HCT116 (cell line): ENCODE results near the gene ARFGEF3. TPM values are rescaled to one million over a fixed set of nuclear protein-coding genes. Genes with fewer than 3 reads are reported as not detected.

Experiments
- ATAC-seq: fragments of 200-7000 bp; cut with Tn5 transposase; 2 replicates; pipeline ENCODE4 v1.9.1; 2020; ENCODE audit warnings: mild to moderate bottlenecking, moderate library complexity
- BruUV-seq: library from RNA; stranded (reverse); fragments of 400-500 nt; replicated peaks from 2 replicates; lab custom pipeline; 2021; lab: Mats Ljungman, UMichigan
- CTCF ChIA-PET: fragments of 300-600 bp; sonication (Branson Sonifier 250); formaldehyde crosslinking; loops from one replicate; lab custom pipeline; 2021; ENCODE audit warnings: antibody characterized with exemption; lab: Charles Lee
- POLR2A ChIA-PET: fragments of 300-600, 350-600 bp; sonication (Branson Sonifier 250); formaldehyde crosslinking; loops from one replicate; lab custom pipeline; 2021; ENCODE audit warnings: antibody characterized with exemption; lab: Charles Lee
- RAD21 ChIA-PET, 2 experiments: fragments of 300-600 bp; sonication (Branson Sonifier 250); formaldehyde crosslinking; loops; one replicate each; lab custom pipeline; 2023; ENCODE audit warnings: low total read pairs in 2 of 2; ENCODE audit not compliant: uncharacterized antibody in 2 of 2, unreplicated experiment in 2 of 2, low non-redundant PET in 1 of 2; lab: Charles Lee
- DNase-seq: peaks from one replicate; pipeline ENCODE4 v3.0.0-alpha.2; 2010; ENCODE audit warnings: low read depth, low spot score
- H2AFZ ChIP-seq: fragments of 200-600 bp; shearing (Covaris generic), sonication (generic); 2 replicates; pipeline ENCODE4 v1.6.1; 2017; ENCODE audit warnings: low read depth, mixed run types, mixed read lengths, antibody characterized with exemption, low read length; ENCODE audit not compliant: poor library complexity, severe bottlenecking
- H3K27ac ChIP-seq: 2 replicates; pipeline ENCODE4 v1.5.1; 2012; ENCODE audit warnings: low read depth, low read length
- H3K27me3 ChIP-seq: fragments of 200-600 bp; sonication (generic); 2 replicates; pipeline ENCODE4 v1.6.1; 2016; ENCODE audit warnings: mixed run types, low read length, mixed read lengths; ENCODE audit not compliant: insufficient read depth
- H3K36me3 ChIP-seq, 2 experiments: fragments of 200-500 bp in 1 of 2; fragments of 200-600 bp in 1 of 2; sonication (Bioruptor generic) in 1 of 2; sonication (generic) in 1 of 2; 2 replicates each; pipeline versions ENCODE4 v1.5.1 to v1.6.1; 2014 to 2016; ENCODE audit warnings: low read length in 2 of 2, inconsistent platforms in 1 of 2, mixed read lengths in 1 of 2, mixed run types in 1 of 2; ENCODE audit not compliant: insufficient read depth in 2 of 2, control insufficient read depth in 1 of 2
- H3K4me1 ChIP-seq, 2 experiments: fragments of 200-600 bp in 1 of 2; sonication (generic) in 1 of 2; 2 replicates each; pipeline versions ENCODE4 v1.5.1 to v1.6.1; 2012 to 2017; ENCODE audit warnings: low read length in 2 of 2, inconsistent platforms in 1 of 2, mild to moderate bottlenecking in 1 of 2, mixed read lengths in 1 of 2, mixed run types in 1 of 2, moderate library complexity in 1 of 2; ENCODE audit not compliant: insufficient read depth in 2 of 2, control insufficient read depth in 1 of 2
- H3K4me2 ChIP-seq: fragments of 200-600 bp; sonication (generic); 2 replicates; pipeline ENCODE4 v1.6.1; 2017; ENCODE audit warnings: mixed run types, low read length, mixed read lengths
- H3K4me3 ChIP-seq, 2 experiments: fragments of 200-600 bp in 1 of 2; sonication (generic) in 1 of 2; replicated peaks in 1 of 2; 2 replicates each; pipeline ENCODE4 v1.5.1; 2011 to 2016; ENCODE audit warnings: low read length in 2 of 2, control low read depth in 1 of 2, low read depth in 1 of 2, mild to moderate bottlenecking in 1 of 2, mixed read lengths in 1 of 2, mixed run types in 1 of 2
- H3K79me2 ChIP-seq: fragments of 200-600 bp; sonication (generic); 2 replicates; pipeline ENCODE4 v1.6.1; 2017; ENCODE audit warnings: mild to moderate bottlenecking, mixed run types, low read length, moderate library complexity, mixed read lengths; ENCODE audit not compliant: insufficient read depth
- H3K9ac ChIP-seq: fragments of 200-600 bp; sonication (generic); 2 replicates; pipeline ENCODE4 v1.6.1; 2016; ENCODE audit warnings: low read length, mixed read lengths
- H3K9me2 ChIP-seq: fragments of 200-600 bp; sonication (generic), shearing (Covaris generic); 2 replicates; pipeline ENCODE4 v1.6.1; 2017; ENCODE audit warnings: mixed run types, mild to moderate bottlenecking, moderate library complexity; ENCODE audit not compliant: insufficient read depth
- H3K9me3 ChIP-seq, 2 experiments: fragments of 200-500 bp in 1 of 2; fragments of 200-600 bp in 1 of 2; sonication (Bioruptor generic) in 1 of 2; sonication (generic) in 1 of 2; 2 replicates each; pipeline ENCODE4 v1.6.1; 2014 to 2017; ENCODE audit warnings: low read length in 2 of 2, mixed read lengths in 2 of 2, inconsistent platforms in 1 of 2, low read depth in 1 of 2, mild to moderate bottlenecking in 1 of 2, mixed run types in 1 of 2, moderate library complexity in 1 of 2; ENCODE audit not compliant: control insufficient read depth in 1 of 2, insufficient read depth in 1 of 2
- H4K20me1 ChIP-seq: fragments of 200-600 bp; sonication (generic), shearing (Covaris generic); 2 replicates; pipeline ENCODE4 v1.6.1; 2017; ENCODE audit warnings: mixed run types, mild to moderate bottlenecking, moderate library complexity; ENCODE audit not compliant: insufficient read depth
- CBX3 ChIP-seq: IDR thresholded peaks from 2 replicates; pipeline ENCODE4 v1.6.1; 2012; ENCODE audit warnings: low read depth
- CEBPB ChIP-seq: IDR thresholded peaks from 2 replicates; pipeline ENCODE4 v1.6.1; 2012; ENCODE audit warnings: low read depth
- EGR1 ChIP-seq: IDR thresholded peaks from 2 replicates; pipeline ENCODE4 v1.6.1; 2012; ENCODE audit warnings: low read depth
- ELF1 ChIP-seq: IDR thresholded peaks from 2 replicates; pipeline ENCODE4 v1.6.1; 2012; ENCODE audit warnings: low read depth, borderline replicate concordance
- EZH2 ChIP-seq: fragments of 200-600 bp; sonication (generic); IDR thresholded peaks from 2 replicates; pipeline ENCODE4 v1.6.1; 2017; ENCODE audit warnings: antibody characterized with exemption, mixed run types
- EZH2phosphoT487 ChIP-seq: fragments of 200-600 bp; IDR thresholded peaks from 2 replicates; pipeline ENCODE4 v1.6.1; 2018; ENCODE audit warnings: antibody characterized with exemption, borderline replicate concordance
- FOSL1 ChIP-seq: IDR thresholded peaks from 2 replicates; pipeline ENCODE4 v1.6.1; 2012; ENCODE audit warnings: low read depth
- JUND ChIP-seq: IDR thresholded peaks from 2 replicates; pipeline ENCODE4 v1.6.1; 2012
- RAD21 ChIP-seq: IDR thresholded peaks from 2 replicates; pipeline ENCODE4 v1.6.1; 2012; ENCODE audit warnings: low read depth, mild to moderate bottlenecking
- SIN3A ChIP-seq: IDR thresholded peaks from 2 replicates; pipeline ENCODE4 v1.6.1; 2012; ENCODE audit warnings: low read depth
- SP1 ChIP-seq: IDR thresholded peaks from 2 replicates; pipeline ENCODE4 v1.6.1; 2012; ENCODE audit warnings: low read depth
- SRF ChIP-seq: IDR thresholded peaks from 2 replicates; pipeline ENCODE4 v1.6.1; 2012; ENCODE audit warnings: low read depth
- YY1 ChIP-seq: IDR thresholded peaks from 2 replicates; pipeline ENCODE4 v1.6.1; 2011; ENCODE audit warnings: low read length, low read depth, moderate library complexity, mild to moderate bottlenecking; ENCODE audit not compliant: insufficient replicate concordance; ENCODE audit errors: extremely low read depth
- intact Hi-C: fragments of 100-400 bp; cut with micrococcal nuclease; formaldehyde crosslinking; loops from 2 replicates; pipeline ENCODE4 v1.10.0; 2022
- total RNA-seq: library from RNA; stranded (reverse); gene quantifications from one replicate; pipeline ENCODE4 v1.2.1, GENCODE V29; 2021; ENCODE audit not compliant: unreplicated experiment
- TF ChIP-seq, protein P1 (sequence below): IDR thresholded peaks from 2 replicates; pipeline ENCODE4 v1.6.1; 2012
- TF ChIP-seq, protein P2 (sequence below): IDR thresholded peaks from 2 replicates; pipeline ENCODE4 v1.6.1; 2012; ENCODE audit warnings: low read depth
- TF ChIP-seq, protein P3 (sequence below), 3 experiments: fragments of 200-600 bp in 1 of 3; sonication (generic) in 1 of 3; IDR thresholded peaks in 2 of 3; conservative IDR thresholded peaks in 1 of 3; 2 replicates each; pipeline ENCODE4 v1.5.1; 2012 to 2017; ENCODE audit warnings: low read depth in 2 of 3, low read length in 2 of 3, antibody characterized with exemption in 1 of 3, borderline replicate concordance in 1 of 3, control low read depth in 1 of 3, mild to moderate bottlenecking in 1 of 3, mixed read lengths in 1 of 3, mixed run types in 1 of 3, moderate library complexity in 1 of 3; ENCODE audit not compliant: insufficient read depth in 1 of 3

The ARFGEF3 gene
- total RNA-seq, 1 experiment from 2014 or later, result 3.8 TPM

DNA sequence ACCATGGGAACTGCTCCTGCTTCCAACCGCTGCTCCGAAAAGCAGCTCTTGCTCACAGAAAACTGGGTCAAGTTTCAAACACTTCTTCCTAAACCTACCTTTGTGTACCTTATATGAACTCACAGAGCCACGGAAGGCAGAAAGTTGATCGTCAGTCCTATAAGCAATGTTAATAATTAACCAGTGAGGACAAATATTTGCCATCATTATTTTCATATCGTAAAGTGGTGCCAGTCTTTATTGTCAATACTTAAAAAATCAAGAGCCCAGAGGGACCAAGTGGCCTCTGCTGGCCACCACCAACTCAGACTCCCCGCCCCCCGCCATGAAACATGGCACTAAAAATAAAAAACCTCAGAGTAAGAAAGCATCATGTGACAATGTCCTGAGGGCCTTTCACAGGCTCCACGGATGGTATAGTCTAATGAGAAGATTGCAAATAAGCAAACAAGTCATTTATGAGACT is 65.6 kb downstream of the ARFGEF3 start:
- H3K9me3 ChIP-seq, result no peaks in the 10 kb centered on the region
- TF ChIP-seq, protein P1, sequence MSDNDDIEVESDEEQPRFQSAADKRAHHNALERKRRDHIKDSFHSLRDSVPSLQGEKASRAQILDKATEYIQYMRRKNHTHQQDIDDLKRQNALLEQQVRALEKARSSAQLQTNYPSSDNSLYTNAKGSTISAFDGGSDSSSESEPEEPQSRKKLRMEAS, result no peak
- TF ChIP-seq SIN3A (no peak), CBX3 (no peak), ELF1 (no peak), EGR1 (no peak), SRF (no peak)
- TF ChIP-seq, protein P2, sequence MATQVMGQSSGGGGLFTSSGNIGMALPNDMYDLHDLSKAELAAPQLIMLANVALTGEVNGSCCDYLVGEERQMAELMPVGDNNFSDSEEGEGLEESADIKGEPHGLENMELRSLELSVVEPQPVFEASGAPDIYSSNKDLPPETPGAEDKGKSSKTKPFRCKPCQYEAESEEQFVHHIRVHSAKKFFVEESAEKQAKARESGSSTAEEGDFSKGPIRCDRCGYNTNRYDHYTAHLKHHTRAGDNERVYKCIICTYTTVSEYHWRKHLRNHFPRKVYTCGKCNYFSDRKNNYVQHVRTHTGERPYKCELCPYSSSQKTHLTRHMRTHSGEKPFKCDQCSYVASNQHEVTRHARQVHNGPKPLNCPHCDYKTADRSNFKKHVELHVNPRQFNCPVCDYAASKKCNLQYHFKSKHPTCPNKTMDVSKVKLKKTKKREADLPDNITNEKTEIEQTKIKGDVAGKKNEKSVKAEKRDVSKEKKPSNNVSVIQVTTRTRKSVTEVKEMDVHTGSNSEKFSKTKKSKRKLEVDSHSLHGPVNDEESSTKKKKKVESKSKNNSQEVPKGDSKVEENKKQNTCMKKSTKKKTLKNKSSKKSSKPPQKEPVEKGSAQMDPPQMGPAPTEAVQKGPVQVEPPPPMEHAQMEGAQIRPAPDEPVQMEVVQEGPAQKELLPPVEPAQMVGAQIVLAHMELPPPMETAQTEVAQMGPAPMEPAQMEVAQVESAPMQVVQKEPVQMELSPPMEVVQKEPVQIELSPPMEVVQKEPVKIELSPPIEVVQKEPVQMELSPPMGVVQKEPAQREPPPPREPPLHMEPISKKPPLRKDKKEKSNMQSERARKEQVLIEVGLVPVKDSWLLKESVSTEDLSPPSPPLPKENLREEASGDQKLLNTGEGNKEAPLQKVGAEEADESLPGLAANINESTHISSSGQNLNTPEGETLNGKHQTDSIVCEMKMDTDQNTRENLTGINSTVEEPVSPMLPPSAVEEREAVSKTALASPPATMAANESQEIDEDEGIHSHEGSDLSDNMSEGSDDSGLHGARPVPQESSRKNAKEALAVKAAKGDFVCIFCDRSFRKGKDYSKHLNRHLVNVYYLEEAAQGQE, result no peak
- TF ChIP-seq, all 23 proteins: peak for 0
- Histone ChIP-seq H3K4me1 (no peaks in the 10 kb centered on the region), H3K27me3 (no peaks in the 10 kb centered on the region), H3K9me2 (no peaks in the 10 kb centered on the region), H3K4me3 (no peak overlapping the region), H3K79me2 (no peaks in the 10 kb centered on the region), H3K9ac (no peak overlapping the region), H4K20me1 (no peaks in the 10 kb centered on the region), H3K36me3 (no peaks in the 10 kb centered on the region), H3K27ac (no peak overlapping the region), H3K4me2 (no peak overlapping the region), H2AFZ (no peak overlapping the region)
- DNase-seq (no peak), ATAC-seq (no peak)
- CTCF ChIA-PET, result no interaction called here
- POLR2A ChIA-PET, result no interaction called here
- RAD21 ChIA-PET, result no interaction called here
- BruUV-seq, result no TSS peak
- intact Hi-C loops, result no loop called here

DNA sequence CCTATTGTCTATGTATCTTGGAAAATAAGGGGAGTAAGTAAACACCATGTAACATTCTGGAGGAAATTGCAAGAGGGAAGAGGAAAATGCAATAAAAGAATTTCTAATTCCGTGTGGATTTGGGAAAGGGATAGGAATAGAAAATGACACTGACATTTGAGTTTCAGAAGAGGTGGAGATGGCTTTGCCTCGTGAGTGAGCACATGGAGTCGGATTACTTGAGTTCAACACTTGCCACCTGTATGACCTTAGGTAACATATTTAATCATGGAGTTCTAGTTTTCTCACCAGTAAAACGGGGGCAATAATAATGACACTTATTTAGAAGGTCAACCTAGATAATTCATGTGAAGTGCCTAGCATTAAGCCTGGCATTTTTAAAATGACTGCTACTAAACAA is 67.3 kb downstream of the ARFGEF3 start:
- no peak overlapping the region for H3K4me3 ChIP-seq
- ChIA-PET CTCF (no interaction called here), POLR2A (no interaction called here), RAD21 (no interaction called here)
- H3K79me2 ChIP-seq, result no peaks in the 10 kb centered on the region
- no peaks in the 10 kb centered on the region for H3K9me2 ChIP-seq
- H4K20me1 ChIP-seq, result no peaks in the 10 kb centered on the region
- BruUV-seq, result no TSS peak
- no peaks in the 10 kb centered on the region for H3K9me3 ChIP-seq
- H2AFZ ChIP-seq, result no peak overlapping the region
- ATAC-seq, result no peak
- no peak overlapping the region for H3K9ac ChIP-seq
- no peak overlapping the region for H3K4me2 ChIP-seq
- no peaks in the 10 kb centered on the region for H3K4me1 ChIP-seq
- no peak for DNase-seq
- H3K27ac ChIP-seq, result no peak overlapping the region
- no peaks in the 10 kb centered on the region for H3K36me3 ChIP-seq
- intact Hi-C loops, result no loop called here
- no peaks in the 10 kb centered on the region for H3K27me3 ChIP-seq
- TF ChIP-seq EZH2 (no peak), SP1 (no peak), RAD21 (no peak), EGR1 (no peak), JUND (no peak), ELF1 (no peak), CEBPB (no peak), SRF (no peak), FOSL1 (no peak), EZH2phosphoT487 (no peak), YY1 (no peak)
- TF ChIP-seq, protein P1, result no peak
- TF ChIP-seq, protein P3, sequence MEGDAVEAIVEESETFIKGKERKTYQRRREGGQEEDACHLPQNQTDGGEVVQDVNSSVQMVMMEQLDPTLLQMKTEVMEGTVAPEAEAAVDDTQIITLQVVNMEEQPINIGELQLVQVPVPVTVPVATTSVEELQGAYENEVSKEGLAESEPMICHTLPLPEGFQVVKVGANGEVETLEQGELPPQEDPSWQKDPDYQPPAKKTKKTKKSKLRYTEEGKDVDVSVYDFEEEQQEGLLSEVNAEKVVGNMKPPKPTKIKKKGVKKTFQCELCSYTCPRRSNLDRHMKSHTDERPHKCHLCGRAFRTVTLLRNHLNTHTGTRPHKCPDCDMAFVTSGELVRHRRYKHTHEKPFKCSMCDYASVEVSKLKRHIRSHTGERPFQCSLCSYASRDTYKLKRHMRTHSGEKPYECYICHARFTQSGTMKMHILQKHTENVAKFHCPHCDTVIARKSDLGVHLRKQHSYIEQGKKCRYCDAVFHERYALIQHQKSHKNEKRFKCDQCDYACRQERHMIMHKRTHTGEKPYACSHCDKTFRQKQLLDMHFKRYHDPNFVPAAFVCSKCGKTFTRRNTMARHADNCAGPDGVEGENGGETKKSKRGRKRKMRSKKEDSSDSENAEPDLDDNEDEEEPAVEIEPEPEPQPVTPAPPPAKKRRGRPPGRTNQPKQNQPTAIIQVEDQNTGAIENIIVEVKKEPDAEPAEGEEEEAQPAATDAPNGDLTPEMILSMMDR (IDR thresholded peaks at IDR 0.05 in 2 of 3, conservative IDR thresholded peaks at IDR 0.05 in 1 of 3; ENCODE audit: borderline replicate concordance in 1 of 3, insufficient read depth in 1 of 3, low read depth in 2 of 3, low read length in 2 of 3), result no peak
